ENCODE measurements around the gene CDCA5.
A peak's percentile ranks its signal among the peaks of the same experiment; 100 is the strongest.
"Not testable (repeated sequence)": the region's sequence is repeated elsewhere in the genome, so short reads cannot be mapped to it uniquely, and the experiment has no call there.

CDCA5 gene

DNA sequence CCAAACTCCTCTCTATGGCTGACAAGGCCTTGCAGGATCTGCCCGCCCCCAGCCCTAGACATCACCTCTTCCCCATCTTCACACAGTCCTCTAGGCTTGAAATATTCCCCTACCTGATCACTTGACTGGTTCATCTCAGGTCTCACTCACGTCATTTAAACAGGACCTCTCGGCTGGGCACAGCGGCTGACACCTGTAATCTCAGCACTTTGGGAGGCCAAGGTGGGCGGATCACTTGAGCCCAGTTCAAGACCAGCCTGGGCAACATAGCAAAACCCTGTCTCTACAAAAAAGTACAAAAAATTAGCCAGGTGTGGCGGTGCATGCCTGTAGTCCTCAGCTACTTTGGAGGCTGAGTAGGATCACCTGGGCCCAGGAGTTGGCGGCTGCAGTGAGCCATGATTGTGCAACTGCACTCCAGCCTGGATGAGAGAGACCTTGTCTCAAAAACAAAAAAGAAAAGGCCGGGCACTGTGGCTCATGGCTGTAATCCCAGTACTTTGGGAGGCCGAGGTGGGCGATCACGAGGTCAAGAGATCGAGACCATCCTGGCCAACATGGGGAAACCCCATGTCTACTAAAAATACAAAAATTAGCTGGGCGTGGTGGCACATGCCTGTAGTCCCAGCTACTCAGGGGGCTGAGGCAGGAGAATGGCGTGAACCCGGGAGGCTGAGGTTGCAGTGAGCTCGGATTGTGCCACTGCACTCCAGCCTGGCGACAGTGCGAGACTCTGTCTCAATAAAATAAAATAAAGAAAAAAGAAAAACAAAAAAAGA is 35.2 kb upstream of the CDCA5 start:
- not testable (repeated sequence) for DNase-seq (ENCODE audit: low spot score)

DNA sequence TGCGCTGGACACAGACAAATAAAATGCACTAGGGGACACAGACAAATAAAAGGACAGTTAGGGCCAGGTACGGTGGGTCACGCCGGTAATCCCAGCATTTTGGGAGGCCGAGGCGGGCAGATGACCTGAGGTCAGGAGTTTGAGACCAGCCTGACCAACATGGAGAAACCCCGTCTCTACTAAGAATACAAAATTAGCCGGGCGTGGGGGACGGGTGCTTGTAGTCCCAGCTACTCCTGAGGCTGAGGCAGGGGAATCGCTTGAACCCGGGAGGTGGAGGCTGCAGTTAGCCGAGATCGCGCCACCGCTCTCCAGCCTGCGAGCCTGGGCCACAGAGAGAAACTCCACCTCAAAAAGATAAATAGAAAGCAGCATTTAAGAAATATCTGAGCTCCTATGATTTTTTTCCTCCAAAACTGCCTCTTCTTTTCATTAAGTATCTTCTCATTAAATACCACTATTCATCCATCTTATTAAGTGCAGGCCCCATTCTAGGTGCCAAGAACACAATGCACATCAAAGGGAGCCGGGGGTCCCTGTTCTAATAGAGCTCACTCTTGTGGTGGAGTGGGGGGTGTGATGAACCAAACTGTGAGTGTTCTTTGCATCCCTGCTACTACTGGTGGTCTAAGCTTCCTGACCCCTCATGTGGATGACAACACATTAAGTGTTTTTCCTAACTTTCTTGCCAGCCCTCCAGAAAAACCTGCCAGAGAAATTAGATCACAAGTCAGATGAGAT is 34.4 kb upstream of the CDCA5 start:
- DNase-seq (ENCODE audit: low spot score), result no peak

DNA sequence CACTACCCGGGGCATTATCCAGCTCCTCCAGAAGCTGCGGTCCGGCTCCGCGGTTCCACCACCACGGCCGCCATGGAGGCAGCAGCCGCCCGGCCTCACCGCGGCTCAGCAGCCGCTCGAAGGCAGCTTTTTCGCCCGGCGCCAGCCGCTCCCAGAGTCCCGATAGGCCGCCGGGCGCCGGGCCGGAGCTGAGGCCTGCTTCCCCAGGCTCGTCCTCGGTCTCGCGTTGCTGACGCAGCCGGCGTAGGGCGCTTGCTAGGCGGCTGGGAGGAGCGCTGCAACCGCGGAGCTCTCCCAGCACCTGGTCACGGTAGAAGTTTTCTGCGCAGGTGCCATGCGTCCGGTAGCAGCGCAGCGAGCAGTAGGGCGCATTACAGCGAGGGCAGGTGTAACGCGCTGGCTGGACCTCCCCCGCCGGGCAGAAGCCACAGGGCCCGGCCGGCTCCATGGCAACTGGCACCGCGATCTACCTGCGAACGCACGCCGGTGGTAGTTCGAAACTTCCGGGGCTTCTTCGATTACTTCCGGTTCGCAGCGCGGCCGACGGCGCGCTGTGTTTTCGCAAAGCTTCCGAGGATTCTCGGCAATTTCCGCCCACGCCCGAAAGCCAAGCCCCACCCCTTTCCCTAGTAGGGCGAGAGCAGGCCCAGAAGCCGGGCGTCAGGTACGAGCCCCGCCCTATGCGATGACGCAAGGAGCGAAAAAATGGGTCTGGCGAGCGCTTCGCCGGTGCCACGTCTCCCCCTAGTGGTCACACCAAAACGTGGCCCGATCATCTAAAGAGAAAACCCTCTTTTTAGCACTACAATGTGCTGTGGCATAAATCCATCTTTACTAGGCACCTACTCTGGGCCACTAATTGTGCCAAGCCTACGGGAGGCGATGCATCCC is 33.6 kb upstream of the CDCA5 start, which contains the start of gene ZNHIT2:
TSS of gene ZNHIT2 (minus strand) at position 496 of the 891 bp plus-strand sequence. CDS start at position 448, 48 bp downstream.
- DNase-seq (ENCODE audit: low spot score), result peak; percentile 99

DNA sequence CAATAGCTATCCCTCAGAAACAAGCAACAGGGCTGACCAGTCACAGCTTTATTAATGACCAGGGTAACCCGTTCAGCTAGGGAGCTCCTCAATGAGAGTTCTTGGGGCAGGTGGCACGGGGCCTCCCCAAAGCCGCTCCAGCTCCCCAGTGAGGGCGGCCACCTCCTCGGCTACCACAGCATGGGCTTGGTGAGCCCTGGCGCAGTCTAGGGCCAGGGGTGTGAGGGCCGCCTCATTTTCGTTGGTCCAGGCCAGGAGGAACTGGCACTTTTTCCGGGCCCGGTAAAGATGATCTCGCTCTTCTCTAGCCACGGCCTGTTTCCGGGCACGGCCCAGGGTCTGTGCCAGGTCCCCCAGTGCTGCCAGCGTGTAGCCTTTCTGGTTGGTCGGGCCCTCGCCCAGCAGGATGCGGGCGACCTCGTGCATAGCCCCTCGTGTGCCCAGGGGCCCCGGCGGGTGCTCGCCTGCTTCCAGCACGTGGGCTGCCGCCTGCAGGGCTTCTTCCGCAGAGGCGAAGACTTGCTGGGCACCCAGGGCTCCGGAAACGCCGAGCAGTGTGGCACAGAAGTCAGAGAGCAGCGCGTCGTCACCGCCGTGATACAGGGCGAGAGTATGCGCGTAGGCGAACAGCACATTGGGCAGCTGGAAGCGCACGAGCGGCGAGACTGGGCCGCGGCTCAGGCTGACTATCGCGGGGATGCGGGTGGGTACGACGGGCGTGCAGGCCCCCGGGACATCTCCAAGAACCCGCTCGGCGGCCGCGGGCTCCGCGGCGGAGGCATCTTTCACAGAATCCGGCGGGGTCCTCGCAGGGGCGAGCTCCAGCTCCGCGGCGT is 32.7 kb upstream of the CDCA5 start:
- DNase-seq (ENCODE audit: low spot score), result no peak

DNA sequence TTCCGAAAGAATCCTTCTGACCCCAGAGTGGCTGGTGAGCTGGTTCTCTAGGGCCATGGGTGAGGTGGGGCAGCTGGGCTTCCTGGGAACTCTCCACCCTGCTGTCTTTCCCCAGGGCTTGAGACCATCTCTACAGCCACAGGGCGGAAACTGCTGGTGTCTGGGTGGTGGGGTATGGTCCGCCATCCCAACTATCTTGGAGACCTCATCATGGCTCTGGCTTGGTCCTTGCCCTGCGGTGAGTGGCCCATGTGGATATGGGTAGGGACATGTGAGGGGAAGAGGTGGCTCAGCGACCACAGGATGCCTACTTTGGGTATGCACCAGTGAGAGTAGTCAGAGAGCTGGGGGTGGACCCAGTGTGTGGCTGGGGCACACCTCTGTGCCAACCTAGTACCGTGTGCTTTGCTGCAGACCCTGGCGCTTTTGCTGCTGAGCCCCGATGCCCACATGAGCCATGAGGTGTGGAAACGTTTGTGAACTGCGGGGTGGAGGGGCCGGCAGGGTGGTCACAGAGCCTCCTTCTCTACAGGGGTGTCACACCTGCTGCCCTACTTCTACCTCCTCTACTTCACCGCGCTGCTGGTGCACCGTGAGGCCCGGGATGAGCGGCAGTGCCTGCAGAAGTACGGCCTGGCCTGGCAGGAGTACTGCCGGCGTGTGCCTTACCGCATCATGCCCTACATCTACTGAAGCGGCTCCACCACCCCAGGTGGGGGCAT is 31.7 kb upstream of the CDCA5 start:
- DNase-seq (ENCODE audit: low spot score), result no peak

DNA sequence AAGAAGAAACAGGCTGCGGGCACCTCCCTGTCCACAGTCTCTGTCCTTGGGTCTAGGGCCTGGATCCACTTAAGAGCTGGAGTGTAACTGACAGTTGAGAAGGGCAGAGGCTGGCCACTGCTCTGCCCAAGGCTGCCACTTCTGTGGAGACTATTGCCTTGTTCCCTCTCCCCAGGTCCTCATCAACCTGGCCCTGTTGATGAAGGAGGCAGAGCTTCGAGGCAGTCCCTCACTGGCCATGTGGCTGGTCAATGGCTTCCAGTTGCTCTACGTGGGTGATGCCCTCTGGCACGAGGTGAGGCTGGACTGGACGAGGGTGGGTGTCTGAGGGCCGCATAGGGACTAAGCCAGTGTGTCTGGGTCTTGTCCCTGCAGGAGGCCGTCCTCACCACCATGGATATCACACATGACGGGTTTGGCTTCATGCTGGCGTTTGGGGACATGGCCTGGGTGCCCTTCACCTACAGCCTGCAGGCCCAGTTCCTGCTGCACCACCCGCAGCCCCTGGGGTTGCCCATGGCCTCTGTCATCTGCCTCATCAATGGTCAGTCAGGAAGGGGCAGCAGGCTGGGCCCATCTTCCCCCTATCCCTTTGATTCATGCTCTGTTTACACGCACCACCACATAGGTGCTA is 30.8 kb upstream of the CDCA5 start:
- DNase-seq (ENCODE audit: low spot score), result no peak

DNA sequence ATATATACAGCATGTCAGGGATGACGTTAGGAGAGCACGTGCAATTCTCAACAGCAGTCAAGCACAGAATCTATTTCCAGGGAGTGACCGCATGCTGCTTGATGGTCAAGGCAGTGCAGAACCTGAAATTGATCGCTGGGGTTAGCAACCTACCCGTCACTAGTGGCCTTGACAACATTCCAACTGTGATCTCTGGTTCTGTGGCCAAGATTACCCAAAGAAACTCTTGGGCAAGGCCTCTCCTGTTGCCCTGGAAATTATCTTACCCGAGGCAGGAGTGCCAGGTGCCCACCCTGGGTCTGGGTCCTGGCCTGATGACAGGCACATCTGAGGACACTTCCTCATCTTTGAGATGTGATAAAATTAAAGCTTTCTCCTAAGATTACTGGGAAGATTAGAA is 30.0 kb upstream of the CDCA5 start:
- DNase-seq (ENCODE audit: low spot score), result no peak

DNA sequence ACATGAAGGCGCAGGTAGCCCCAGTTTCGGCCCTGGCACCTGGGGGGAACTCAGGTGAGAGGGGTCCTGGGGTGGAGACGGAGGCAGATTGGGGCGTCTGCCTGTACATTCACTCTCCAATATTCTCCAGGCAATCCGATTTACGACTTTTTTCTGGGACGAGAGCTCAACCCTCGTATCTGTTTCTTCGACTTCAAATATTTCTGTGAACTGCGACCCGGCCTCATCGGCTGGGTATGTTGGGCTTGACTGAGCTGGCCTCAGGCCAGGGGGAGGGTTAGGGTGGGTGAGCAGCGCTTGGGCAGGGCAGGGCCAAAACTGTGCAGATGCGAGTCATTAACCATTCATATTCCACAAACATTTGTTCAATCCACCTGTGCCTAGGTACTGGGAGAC is 29.5 kb upstream of the CDCA5 start:
- DNase-seq (ENCODE audit: low spot score), result peak; percentile 67

DNA sequence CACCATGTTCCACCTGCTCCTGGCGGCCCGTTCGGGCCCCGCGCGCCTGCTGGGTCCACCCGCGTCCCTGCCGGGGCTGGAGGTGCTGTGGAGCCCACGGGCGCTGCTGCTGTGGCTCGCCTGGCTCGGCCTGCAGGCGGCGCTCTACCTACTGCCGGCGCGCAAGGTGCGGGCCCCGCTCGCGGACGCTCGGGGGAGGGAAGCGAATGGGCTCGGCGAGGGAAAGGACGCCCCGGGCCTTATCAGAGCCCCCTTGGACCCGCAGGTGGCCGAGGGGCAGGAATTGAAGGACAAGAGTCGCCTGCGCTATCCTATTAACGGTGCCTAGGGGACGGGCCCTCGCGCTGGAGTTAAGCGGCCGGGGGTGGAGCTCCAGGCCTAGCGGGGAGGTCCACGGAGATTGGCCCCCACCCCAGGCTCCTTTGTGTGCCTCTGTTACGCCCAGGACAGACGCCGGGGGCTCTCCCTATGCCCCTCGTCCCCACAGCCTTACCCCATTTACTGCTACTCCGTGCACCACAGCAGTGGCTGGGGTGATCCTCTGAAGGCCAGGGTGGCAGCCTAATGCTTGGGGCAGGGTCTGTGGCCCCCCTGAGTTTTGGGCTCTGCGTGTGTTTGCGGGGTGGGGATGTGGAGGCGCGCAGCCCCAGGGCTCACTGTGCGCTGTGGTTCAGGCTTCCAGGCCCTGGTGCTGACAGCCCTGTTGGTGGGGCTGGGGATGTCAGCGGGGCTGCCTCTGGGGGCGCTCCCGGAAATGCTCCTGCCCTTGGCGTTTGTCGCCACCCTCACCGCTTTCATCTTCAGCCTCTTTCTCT is 28.9 kb upstream of the CDCA5 start:
- DNase-seq (ENCODE audit: low spot score), result peak; percentile 76

DNA sequence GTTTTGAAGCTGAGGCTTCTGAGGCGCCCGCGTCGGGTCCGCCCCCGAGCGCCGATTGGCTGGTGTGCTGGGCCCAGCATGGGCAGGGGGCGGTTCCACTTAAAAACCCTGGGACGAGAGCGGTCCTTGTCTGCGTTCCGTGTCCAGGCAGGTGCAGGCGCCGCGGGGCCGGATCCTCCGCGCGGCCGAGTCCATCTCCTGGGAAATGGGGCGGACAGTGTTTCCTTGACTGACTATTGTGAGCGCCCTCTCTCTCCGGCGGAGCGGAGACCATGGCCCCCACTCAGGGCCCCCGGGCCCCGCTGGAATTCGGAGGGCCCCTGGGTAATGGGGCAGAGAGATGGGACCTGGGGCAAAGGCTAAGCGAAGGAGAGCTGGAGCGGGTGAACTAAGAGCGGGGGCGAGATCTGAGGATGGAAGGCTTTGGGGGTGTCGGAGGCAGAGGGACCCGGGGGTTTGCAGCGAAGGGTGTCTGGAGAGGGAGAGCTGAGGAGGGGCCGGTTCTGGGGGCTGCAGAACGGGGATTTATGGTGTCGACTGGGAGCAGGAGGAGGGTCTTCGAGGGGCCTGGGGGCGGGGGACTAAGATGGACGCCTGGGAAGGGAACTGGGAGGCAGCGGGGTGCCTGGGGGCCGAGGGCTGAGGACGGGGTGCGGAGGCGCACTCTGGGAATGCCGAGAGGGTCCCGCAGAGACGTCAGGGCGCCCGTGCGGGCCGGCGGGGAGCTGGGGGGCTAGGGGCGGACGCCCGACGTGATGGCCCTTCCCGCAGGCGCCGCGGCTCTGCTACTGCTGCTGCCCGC is 28.1 kb upstream of the CDCA5 start, which contains the start of gene TM7SF2:
TSS of gene TM7SF2 (plus strand) at position 129 of the 802 bp plus-strand sequence. CDS start at position 273, 144 bp downstream.
- DNase-seq (ENCODE audit: low spot score), result peak; percentile 97

DNA sequence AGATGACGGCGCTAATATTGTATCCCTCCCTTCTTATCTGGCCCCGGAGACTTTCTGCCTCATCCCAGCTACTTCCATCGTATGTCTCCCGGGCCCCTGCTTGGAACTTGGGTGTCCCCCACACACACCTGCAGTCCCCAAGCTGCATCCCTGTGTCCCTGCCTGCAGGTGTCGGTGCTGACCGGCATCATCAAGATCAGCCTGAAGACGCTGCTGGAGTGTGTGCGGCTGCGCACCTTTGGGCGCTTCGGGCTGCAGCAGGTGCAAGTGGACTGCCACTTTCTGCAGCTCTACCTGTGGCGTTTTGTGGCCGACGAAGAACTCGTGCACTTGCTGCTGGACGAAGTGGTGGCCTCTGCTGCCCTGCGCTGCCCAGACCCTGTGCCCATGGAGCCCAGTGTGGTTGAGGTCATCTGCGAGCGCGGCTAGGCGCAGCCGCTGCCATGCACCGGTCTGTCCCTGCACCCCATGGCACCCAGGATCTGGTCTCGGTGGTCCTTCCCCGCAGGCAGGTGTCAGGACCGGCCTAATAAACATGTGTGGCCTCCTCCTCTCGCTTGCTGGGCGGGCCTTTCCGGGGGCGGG is 27.4 kb upstream of the CDCA5 start:
- no peak for DNase-seq (ENCODE audit: low spot score)

DNA sequence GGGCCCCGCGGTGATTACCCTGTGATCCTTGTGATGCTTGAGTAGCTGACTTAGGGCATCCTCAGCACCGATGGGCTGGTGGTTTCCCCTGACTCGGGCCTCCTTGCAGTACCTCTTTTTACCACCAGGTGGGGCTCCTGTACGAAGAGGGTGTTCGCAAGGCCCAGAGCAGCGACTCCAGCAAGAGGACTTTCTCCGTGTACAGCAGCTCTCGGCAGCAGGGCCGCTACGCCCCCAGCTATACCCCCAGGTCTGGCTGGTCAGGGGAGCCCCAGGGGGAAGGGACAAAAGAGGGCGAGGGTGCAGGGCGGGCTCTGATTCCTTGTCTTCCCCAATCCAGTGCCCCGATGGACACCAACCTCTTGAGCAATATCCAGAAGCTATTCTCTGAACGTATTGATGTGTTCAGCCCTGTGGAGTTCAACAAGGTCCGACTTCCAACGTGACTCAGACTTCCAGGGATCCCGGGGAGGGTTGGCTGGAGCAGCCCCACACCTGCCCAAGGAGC is 26.6 kb upstream of the CDCA5 start:
- peak; percentile 95 for DNase-seq (ENCODE audit: low spot score)

DNA sequence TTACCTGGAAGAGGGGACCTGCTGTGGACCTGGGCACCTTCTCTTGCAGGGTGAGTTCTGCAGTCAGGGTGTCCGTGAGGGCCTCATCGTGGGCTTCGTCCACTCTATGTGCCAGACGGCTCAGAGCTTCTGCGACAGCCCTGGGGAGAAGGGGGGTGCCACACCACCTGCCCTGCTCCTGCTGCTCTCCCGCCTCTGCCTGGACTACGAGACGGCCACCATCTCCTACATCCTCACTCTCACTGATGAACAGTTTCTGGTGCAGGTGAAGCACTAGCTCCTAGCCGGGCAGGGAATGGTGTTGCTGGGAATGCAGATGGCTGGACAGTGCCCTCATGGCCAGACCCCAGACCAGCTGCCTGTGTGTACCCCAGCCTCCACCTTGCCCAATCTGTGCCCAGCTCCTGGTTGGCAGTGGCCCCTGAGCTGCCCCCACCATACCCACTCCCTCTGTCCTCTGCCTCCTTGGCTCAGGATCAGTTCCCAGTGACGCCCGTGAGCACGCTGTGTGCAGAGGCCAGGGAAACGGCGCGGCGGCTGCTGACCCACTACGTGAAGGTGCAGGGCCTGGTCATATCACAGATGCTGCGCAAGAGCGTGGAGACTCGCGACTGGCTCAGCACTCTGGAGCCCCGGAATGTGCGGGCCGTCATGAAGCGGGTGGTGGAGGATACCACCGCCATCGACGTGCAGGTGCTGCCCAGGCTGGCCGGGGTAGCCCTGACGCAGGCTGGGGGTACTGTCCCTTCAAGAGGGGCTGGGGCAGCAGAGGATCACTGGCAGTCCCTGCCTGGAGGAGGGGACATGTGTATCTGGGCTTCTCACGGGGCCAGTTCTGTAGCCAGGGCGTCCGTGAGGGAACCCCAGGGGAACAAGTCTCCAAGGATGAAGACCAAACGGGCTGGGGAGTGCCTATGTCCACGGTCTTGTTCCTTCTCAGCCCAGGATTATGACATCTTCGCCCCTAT is 25.7 kb upstream of the CDCA5 start:
- DNase-seq (ENCODE audit: low spot score), result no peak

DNA sequence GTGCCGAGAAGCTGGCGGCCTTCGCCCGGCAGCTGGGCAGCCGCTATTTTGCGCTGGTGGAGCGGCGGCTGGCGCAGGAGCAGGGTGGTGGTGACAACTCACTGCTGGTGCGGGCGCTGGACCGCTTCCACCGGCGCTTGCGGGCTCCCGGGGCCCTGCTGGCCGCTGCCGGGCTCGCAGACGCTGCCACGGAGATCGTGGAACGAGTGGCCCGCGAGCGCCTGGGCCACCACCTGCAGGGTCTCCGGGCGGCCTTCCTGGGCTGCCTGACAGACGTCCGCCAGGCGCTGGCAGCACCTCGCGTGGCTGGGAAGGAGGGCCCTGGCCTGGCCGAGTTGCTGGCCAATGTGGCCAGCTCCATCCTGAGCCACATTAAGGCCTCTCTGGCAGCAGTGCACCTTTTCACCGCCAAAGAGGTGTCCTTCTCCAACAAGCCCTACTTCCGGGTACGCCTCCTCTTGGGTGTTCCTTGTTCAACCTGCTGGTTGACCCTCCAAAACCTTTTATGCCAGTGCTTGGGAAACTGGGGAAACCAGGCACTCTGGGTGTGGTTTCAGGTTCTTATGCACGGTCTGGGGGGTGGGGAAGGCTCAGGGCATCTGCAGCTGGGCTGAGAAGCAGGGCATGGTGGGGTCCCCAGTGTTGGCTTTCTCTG is 24.8 kb upstream of the CDCA5 start:
- no peak for DNase-seq (ENCODE audit: low spot score)

DNA sequence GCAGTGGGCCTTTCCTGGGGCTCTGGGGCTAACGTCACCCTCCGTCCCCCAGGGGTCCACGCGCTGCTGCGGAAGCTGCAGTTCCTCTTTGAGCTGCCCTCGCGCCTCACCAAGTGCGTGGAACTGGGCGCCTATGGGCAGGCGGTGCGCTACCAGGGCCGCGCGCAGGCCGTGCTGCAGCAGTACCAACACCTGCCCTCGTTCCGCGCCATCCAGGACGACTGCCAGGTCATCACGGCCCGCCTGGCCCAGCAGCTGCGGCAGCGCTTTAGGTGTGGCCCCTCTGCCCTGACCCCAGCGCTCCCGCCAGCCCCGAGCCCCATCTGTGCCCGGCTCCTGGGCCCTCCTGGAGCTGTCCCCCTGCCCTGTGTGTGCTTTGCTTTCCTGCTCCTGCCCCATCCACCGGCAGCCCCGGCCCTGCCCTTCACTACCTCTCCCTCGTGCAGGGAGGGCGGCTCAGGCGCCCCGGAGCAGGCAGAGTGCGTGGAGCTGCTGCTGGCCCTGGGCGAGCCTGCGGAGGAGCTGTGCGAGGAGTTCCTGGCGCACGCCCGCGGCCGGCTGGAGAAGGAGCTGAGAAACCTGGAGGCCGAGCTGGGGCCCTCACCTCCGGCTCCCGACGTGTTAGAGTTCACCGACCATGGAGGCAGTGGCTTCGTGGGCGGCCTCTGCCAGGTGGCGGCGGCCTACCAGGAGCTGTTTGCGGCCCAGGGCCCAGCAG is 24.1 kb upstream of the CDCA5 start:
- no peak for DNase-seq (ENCODE audit: low spot score)
